ENCODE measurements around the gene SNX7.

SNX7 gene

DNA sequence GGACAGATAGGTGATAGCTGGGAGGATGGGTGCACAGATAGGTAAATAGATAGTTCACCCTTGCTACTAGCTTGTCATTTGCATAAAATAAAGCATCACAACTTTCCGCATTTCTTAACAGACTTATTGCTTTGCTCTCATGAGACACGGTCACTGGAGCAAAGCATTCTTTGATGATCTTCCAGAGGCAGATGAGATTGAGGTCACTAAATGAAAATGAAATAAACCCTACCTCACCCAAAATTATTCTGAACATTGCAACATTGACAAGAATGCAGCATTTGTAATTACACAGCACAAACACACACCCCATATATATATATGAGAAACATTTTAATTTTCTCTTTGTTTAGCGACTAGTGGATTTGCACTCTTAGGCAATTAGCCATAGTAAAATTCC, 107.6 kb downstream of the SNX7 start:
- DNase-seq (ENCODE audit: low read depth) = no peak

DNA sequence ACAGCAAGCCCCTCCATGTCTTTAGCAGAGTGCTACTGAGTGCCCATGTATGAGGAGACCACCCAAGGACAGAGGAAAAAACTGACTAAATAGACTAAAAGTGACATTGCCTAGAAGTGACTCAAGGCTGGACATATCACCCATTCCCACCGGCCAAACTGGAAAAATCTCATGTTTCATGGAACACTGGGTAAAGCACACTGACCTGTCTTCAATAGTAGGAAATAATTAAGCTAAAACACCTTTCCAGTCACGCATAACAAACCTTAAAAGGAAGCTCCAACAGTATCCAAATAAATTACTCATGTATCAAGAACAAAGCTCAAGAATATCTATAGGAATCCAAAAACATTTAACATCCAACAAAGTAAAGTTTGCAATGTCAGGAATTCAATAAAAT, 120.4 kb downstream of the SNX7 start:
- DNase-seq (ENCODE audit: low read depth) = no peak

DNA sequence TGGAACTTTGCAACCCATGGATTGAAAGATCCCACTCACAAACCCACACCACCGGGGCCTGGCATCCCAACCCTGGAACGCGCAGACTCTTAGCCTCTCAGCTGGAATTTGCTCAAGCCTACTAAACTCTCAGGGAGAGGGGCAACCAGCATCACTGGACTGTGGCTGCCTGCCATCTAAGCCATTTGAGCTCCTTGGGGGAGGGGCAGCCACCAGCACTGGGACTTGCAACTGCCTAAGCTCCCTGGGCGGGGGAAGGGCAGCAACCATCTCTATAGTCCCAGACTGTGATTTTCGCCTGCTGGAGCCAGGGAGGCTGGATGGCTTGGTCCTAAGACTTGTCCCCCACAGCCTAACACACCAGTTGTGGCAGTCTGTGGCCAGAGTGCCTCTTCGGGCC, 122.3 kb downstream of the SNX7 start:
- no peak for DNase-seq (ENCODE audit: low read depth)

DNA sequence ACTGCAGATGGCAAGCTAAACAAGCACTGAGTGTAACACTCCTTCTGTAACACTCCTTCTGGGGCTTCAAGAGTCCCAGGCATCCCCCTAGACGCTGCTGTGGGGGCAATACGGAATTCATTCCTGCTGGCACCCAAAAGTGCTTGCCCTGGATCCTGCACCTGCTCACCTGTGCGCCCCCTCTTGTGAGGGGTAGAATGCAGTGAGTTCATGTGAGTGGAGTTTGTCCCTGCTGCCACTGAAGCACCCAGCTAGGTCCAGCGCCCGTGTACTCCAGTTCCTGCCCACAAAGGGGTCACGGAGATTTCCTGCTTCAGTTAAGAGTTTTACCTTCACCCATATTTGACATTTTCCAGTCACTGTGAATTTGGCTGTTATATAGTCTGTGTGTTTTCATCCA, 130.0 kb downstream of the SNX7 start:
- DNase-seq (ENCODE audit: low read depth) = no peak

DNA sequence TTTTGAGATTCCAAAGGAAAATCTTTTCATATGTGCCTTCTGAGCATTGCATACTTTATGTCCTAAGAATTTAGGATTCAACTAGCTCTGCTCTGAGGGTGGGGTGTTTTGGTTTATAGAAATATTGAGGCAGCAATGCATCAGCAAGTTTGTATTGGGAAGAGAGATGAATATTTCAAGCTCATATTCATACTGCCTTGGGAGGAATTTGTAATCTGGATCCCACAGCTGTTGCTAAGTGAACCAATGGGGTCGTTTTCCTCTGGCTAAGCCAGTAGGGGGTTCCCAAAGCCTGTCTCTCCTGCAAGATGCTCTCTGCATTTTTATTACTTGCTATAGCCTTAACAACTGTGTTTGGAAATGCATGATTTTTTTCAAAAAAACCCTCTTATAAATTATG, 130.6 kb downstream of the SNX7 start:
- DNase-seq (ENCODE audit: low read depth) = no peak

DNA sequence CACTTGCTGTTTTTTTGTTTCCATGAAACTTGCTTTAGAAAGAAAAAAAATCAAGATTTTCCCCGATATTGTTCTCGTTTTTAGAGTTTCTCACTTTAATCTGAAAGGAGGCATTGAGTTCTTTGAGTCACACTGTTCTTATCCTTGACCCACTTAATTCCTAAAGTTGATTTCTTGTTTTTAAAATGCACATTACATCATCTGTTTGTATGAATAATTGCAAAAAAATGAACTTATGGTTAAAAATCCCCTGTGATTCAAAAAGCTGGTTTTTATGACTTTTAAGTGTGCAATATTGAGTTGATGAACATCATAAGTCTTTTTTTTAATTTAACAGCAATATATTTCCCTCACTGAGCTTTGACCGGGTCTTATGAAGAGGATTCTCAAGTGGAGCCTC, 131.6 kb downstream of the SNX7 start:
- no peak for DNase-seq (ENCODE audit: low read depth)

DNA sequence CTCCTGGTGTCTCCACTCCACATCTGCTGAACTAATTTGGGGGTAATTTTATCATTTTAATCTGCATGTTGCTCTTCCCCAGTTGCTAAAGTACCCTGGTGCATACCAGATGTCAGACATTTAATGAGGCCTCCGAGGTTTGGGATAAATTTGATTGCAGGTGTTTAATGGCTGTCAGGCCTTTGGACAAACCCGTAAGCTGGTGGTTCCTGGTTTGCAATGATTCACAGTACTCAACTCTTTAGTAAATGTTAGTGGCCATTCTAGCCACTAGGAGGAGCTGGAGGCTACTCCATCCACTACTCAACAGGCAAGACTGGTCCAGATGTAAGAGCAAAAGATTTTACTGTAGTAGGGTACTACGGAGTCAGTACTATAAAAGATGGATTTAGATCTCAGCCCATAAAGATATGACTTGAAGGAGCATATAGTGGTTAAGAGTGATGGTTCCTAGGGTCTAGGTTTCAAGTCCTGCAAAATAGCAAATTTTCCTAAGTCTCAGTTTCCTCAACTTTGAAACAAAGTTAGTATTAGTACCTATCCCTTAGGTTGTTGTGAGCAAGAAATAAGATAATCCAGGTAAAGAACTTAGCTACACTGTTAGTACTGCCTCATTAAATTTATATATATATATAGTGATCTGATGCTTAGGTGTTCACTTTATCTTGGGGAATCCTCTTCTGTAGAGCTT, 132.8 kb downstream of the SNX7 start:
- DNase-seq (ENCODE audit: low read depth) = peak; percentile 38

DNA sequence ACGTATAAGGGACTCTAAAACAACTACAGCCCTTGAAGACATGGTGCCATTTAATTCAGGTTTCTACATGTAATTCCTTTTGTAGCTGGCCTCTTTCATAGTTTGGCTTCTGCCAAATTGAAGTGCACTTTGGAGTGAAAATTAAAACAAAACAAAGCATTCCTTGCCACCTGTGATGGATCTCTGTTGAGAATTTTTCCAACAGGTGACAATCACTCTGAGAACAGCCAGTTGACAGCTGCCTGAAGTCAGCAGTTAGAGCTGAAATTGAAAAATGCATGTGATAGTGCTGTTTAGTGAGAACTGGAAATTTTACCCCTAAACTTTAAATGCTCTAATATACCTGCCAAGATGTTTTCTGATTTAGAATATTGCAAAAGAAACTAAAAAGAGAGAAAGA, 134.5 kb downstream of the SNX7 start:
- DNase-seq (ENCODE audit: low read depth) = no peak

DNA sequence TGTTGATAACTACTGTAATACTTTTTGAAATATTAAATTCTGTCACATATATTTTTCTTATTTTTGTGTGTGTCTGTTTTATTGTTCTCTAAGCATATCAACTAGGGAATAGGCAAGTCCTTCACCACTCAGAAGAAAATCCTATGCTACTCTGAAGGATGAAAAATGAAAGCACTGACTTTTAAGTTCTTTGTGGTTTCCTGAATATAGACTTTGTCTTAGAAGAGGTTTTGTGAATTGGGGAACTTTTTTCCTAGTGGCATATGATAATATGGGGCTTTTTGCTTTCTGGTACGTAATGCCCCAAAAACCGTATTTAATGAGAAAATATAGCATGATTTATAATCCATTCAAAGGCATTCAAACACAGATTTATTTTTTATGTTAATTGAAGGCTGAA, 136.0 kb downstream of the SNX7 start:
- no peak for DNase-seq (ENCODE audit: low read depth)

Measured in GM04504 (cell line).